Panc1 (cell line): ENCODE data around the gene B4GALT5. TPM values are rescaled to one million over a fixed set of nuclear protein-coding genes. Genes with fewer than 3 reads are reported as not detected.
A peak's percentile ranks its signal among the peaks of the same experiment; 100 is the strongest.

ENCODE experiments used
- ATAC-seq: fragments of 200-7000 bp; cut with Tn5 transposase; 2 replicates; pipeline ENCODE4 v1.9.1; 2020; ENCODE audit warnings: mild to moderate bottlenecking, moderate library complexity
- BruUV-seq: library from RNA; stranded (reverse); fragments of 400-500 nt; replicated peaks from 2 replicates; lab custom pipeline; 2021; lab: Mats Ljungman, UMichigan
- CTCF ChIA-PET: fragments of 300-600 bp; sonication (Branson Sonifier 250); formaldehyde crosslinking; loops from one replicate; lab custom pipeline; 2022; ENCODE audit warnings: antibody characterized with exemption; lab: Charles Lee
- POLR2A ChIA-PET: fragments of 300-600 bp; sonication (Branson Sonifier 250); formaldehyde crosslinking; loops from one replicate; lab custom pipeline; 2022; ENCODE audit warnings: antibody characterized with exemption; lab: Charles Lee
- DNase-seq: peaks from one replicate; pipeline ENCODE4 v3.0.0-alpha.2; 2010; ENCODE audit warnings: low read depth, low spot score
- H3K27ac ChIP-seq: 2 replicates; pipeline ENCODE4 v1.5.1; 2011; ENCODE audit warnings: mild to moderate bottlenecking, low read length, inconsistent platforms
- H3K27me3 ChIP-seq: fragments of 200-500 bp; sonication (Bioruptor generic); 2 replicates; pipeline ENCODE4 v1.6.0; 2014; ENCODE audit warnings: low read length, inconsistent platforms; ENCODE audit not compliant: control insufficient read depth, insufficient read depth
- H3K36me3 ChIP-seq: fragments of 200-500 bp; sonication (Bioruptor generic); 2 replicates; pipeline ENCODE4 v1.5.1; 2014; ENCODE audit warnings: inconsistent platforms, mild to moderate bottlenecking, low read length, moderate library complexity; ENCODE audit not compliant: control insufficient read depth, insufficient read depth
- H3K4me1 ChIP-seq: 2 replicates; pipeline ENCODE4 v1.5.1; 2011; ENCODE audit warnings: inconsistent platforms, mild to moderate bottlenecking, low read length, moderate library complexity; ENCODE audit not compliant: control insufficient read depth, insufficient read depth
- H3K4me3 ChIP-seq, 2 experiments: 2 replicates each; pipeline ENCODE4 v1.5.1; 2011 to 2012; ENCODE audit warnings: low read depth in 2 of 2, low read length in 2 of 2, mild to moderate bottlenecking in 2 of 2, inconsistent platforms in 1 of 2, moderate library complexity in 1 of 2
- H3K9me3 ChIP-seq: fragments of 200-500 bp; sonication (Bioruptor generic); 2 replicates; pipeline ENCODE4 v1.5.1; 2014; ENCODE audit warnings: low read depth, mild to moderate bottlenecking, inconsistent platforms, low read length, moderate library complexity; ENCODE audit not compliant: control insufficient read depth, insufficient read depth
- CTCF ChIP-seq: fragments of 450-650 bp; IDR thresholded peaks from 2 replicates; pipeline ENCODE4 v1.5.1; 2017; ENCODE audit warnings: mild to moderate bottlenecking
- POLR2AphosphoS5 ChIP-seq: IDR thresholded peaks from 2 replicates; pipeline ENCODE4 v1.6.1; 2012; ENCODE audit warnings: mild to moderate bottlenecking, low read depth, low read length, moderate library complexity
- REST ChIP-seq, 2 experiments: IDR thresholded peaks; 2 replicates each; pipeline ENCODE4 v1.6.1; 2011 to 2012; ENCODE audit warnings: low read depth in 2 of 2, control low read depth in 1 of 2, low read length in 1 of 2, mild to moderate bottlenecking in 1 of 2, moderate library complexity in 1 of 2; ENCODE audit not compliant: insufficient read depth in 1 of 2
- SIN3A ChIP-seq: IDR thresholded peaks from 2 replicates; pipeline ENCODE4 v1.6.1; 2012; ENCODE audit warnings: low read depth, mild to moderate bottlenecking, low read length, moderate library complexity, borderline replicate concordance; ENCODE audit not compliant: insufficient read depth
- TCF7L2 ChIP-seq: IDR thresholded peaks from 2 replicates; pipeline ENCODE4 v1.6.1; 2011; ENCODE audit warnings: mild to moderate bottlenecking, low read depth, low read length, inconsistent platforms
- in situ Hi-C: cut with HindIII; loops from 2 replicates; pipeline ENCODE4 v1.10.0; 2016; ENCODE audit warnings: low sequenced_read_pairs, low pct_unique_long_range_greater_than_20kb
- intact Hi-C: fragments of 100-400 bp; cut with micrococcal nuclease; formaldehyde crosslinking; loops from one replicate; pipeline ENCODE4 v1.10.0; 2022; ENCODE audit not compliant: unreplicated experiment
- total RNA-seq: library from RNA; stranded (reverse); gene quantifications from one replicate; pipeline ENCODE4 v1.2.1, GENCODE V29; 2021; ENCODE audit not compliant: unreplicated experiment

Gene B4GALT5
- total RNA-seq, 1 experiment from 2014 or later: 40.0 TPM

GRCh38 chr20:49583343-49583668, 130.4 kb downstream of the B4GALT5 start:
- no TSS peak for BruUV-seq
- no peaks in the 10 kb centered on the region for H3K9me3 ChIP-seq
- DNase-seq (no peak), ATAC-seq (no peak)
- in situ Hi-C loops (no loop called here), intact Hi-C loops (no loop called here)
- no peak for TF ChIP-seq TCF7L2
- no peak for TF ChIP-seq SIN3A
- TF ChIP-seq REST (IDR thresholded peaks at IDR 0.05; ENCODE audit: insufficient read depth in 1 of 2, low read depth in 2 of 2, low read length in 1 of 2): no peak
- no peak for TF ChIP-seq CTCF
- no peak for TF ChIP-seq POLR2AphosphoS5
- H3K27me3 ChIP-seq: no peaks in the 10 kb centered on the region
- peak overlapping the region; percentile 51; the same call in 1 of the 2 replicates for H3K27ac ChIP-seq
- POLR2A ChIA-PET: no interaction called here
- CTCF ChIA-PET: interaction anchor here (0.6 to 1.2 kb wide), 2 partner anchors 25 to 79 kb away, joined by 4 to 6 read pairs; no protein-coding TSS in a partner anchor
- H3K36me3 ChIP-seq: no peaks in the 10 kb centered on the region
- H3K4me3 ChIP-seq: no peak overlapping the region
- peaks cover 33% of the 10 kb centered on the region for H3K4me1 ChIP-seq

Other genes starting within 250 kb of the B4GALT5 start
- 11.1 TPM for gene KCNB1, start 231.2 kb downstream of the B4GALT5 start, total RNA-seq
- 4.4 TPM for gene PTGIS, start 145.7 kb downstream of the B4GALT5 start, total RNA-seq
- gene SLC9A8, start 99.0 kb upstream of the B4GALT5 start, total RNA-seq: 6.7 TPM
- 8.3 TPM for gene SPATA2, start 201.7 kb upstream of the B4GALT5 start, total RNA-seq
- 70.0 TPM for gene RNF114, start 222.5 kb upstream of the B4GALT5 start, total RNA-seq